Endothelial cell of umbilical vein (primary cell): ENCODE measurements around the gene NUDT15. TPM values are rescaled to one million over a fixed set of nuclear protein-coding genes. Genes with fewer than 3 reads are reported as not detected.

ENCODE experiments used
- BruUV-seq: library from RNA; stranded (reverse); fragments of 400-500 nt; replicated peaks from 2 replicates; lab custom pipeline; 2021; lab: Mats Ljungman, UMichigan
- CTCF ChIA-PET: fragments of 300-600, 350-600 bp; sonication (Branson Sonifier 250); formaldehyde crosslinking; loops from one replicate; lab custom pipeline; 2021; ENCODE audit warnings: antibody characterized with exemption, inconsistent platforms; lab: Charles Lee
- POLR2A ChIA-PET: fragments of 300-600, 350-600 bp; sonication (Branson Sonifier 250); formaldehyde crosslinking; loops from one replicate; lab custom pipeline; 2021; ENCODE audit warnings: antibody characterized with exemption, inconsistent platforms; lab: Charles Lee
- DNase-seq: peaks from one replicate; pipeline ENCODE4 v3.0.0-alpha.2; 2011; ENCODE audit warnings: low read depth, low spot score
- FAIRE-seq: peaks from 2 replicates; lab custom pipeline; 2011; peaks lifted over from hg19 to GRCh38; lab: Jason Lieb, UNC
- H2AFZ ChIP-seq: 2 replicates; pipeline ENCODE4 v1.6.0; 2012; ENCODE audit warnings: low read depth, low read length, control low read depth, inconsistent platforms
- H3K27ac ChIP-seq: 2 replicates; pipeline ENCODE4 v1.5.1; 2011; ENCODE audit warnings: low read depth, mild to moderate bottlenecking, control low read depth, low read length, moderate library complexity; ENCODE audit not compliant: insufficient read depth
- H3K27me3 ChIP-seq, 2 experiments: 2 replicates each; pipeline versions ENCODE4 v1.6.0 to v1.6.1; 2011; ENCODE audit warnings: low read length in 2 of 2, mixed read lengths in 1 of 2; ENCODE audit not compliant: control insufficient read depth in 2 of 2, insufficient read depth in 2 of 2
- H3K36me3 ChIP-seq, 2 experiments: 2 replicates in 1 of 2; 3 replicates in 1 of 2; pipeline ENCODE4 v1.5.1; 2011; ENCODE audit warnings: low read length in 2 of 2, mild to moderate bottlenecking in 1 of 2, moderate library complexity in 1 of 2; ENCODE audit not compliant: control insufficient read depth in 2 of 2, insufficient read depth in 2 of 2; ENCODE audit errors: extremely low read depth in 1 of 2
- H3K4me1 ChIP-seq: 3 replicates; pipeline ENCODE4 v1.5.1; 2011; ENCODE audit warnings: mild to moderate bottlenecking, low read length; ENCODE audit not compliant: control insufficient read depth, insufficient read depth; ENCODE audit errors: extremely low read depth
- H3K4me2 ChIP-seq: 2 replicates; pipeline ENCODE4 v1.6.1; 2011; ENCODE audit warnings: low read length, control low read depth, mixed read lengths; ENCODE audit not compliant: insufficient read depth
- H3K4me3 ChIP-seq, 3 experiments: fragments of 200-600 bp in 1 of 3; sonication (generic), shearing (Covaris generic) in 1 of 3; replicated peaks in 1 of 3; 2 replicates each; pipeline ENCODE4 v1.5.1; 2011 to 2016; ENCODE audit warnings: control low read depth in 3 of 3, low read length in 3 of 3, mild to moderate bottlenecking in 2 of 3, inconsistent platforms in 1 of 3, low read depth in 1 of 3, moderate library complexity in 1 of 3; ENCODE audit not compliant: insufficient read depth in 1 of 3
- H3K79me2 ChIP-seq: 2 replicates; pipeline ENCODE4 v1.6.0; 2012; ENCODE audit warnings: low read length, inconsistent platforms; ENCODE audit not compliant: control insufficient read depth, insufficient read depth
- H3K9ac ChIP-seq: replicated peaks from 2 replicates; pipeline ENCODE3; 2011; ENCODE audit warnings: low read length, control low read depth; ENCODE audit not compliant: insufficient read depth; ENCODE audit errors: extremely low read depth
- H3K9me1 ChIP-seq: replicated peaks from 3 replicates; pipeline ENCODE4 v1.6.0; 2011; ENCODE audit warnings: mild to moderate bottlenecking, low read length; ENCODE audit not compliant: control insufficient read depth, insufficient read depth; ENCODE audit errors: extremely low read depth
- H3K9me3 ChIP-seq: replicated peaks from 2 replicates; pipeline ENCODE4 v1.5.1; 2012; ENCODE audit warnings: low read length, inconsistent platforms; ENCODE audit not compliant: control insufficient read depth, insufficient read depth
- H4K20me1 ChIP-seq: replicated peaks from 2 replicates; pipeline ENCODE3; 2011; ENCODE audit warnings: mild to moderate bottlenecking, low read length; ENCODE audit not compliant: control insufficient read depth, insufficient read depth; ENCODE audit errors: extremely low read depth
- CTCF ChIP-seq, 2 donors: IDR thresholded peaks; 1 replicate in 1 of 2; 2 replicates in 1 of 2; pipeline ENCODE4 v1.5.1; 2011; ENCODE audit warnings: low read length in 2 of 2, mild to moderate bottlenecking in 2 of 2, moderate library complexity in 2 of 2, control low read depth in 1 of 2, inconsistent platforms in 1 of 2, low read depth in 1 of 2; ENCODE audit not compliant: insufficient read depth in 1 of 2; ENCODE audit errors: extremely low read depth in 1 of 2
- EZH2 ChIP-seq: IDR thresholded peaks from 2 replicates; pipeline ENCODE4 v1.6.1; 2012; ENCODE audit warnings: borderline replicate concordance, low read depth, mild to moderate bottlenecking, moderate library complexity, low read length, inconsistent platforms; ENCODE audit not compliant: severe bottlenecking
- FOS ChIP-seq: IDR thresholded peaks from 2 replicates; pipeline ENCODE4 v1.6.1; 2011; ENCODE audit warnings: mild to moderate bottlenecking, low read length, moderate library complexity, borderline replicate concordance; ENCODE audit not compliant: insufficient read depth
- GATA2 ChIP-seq: IDR thresholded peaks from 2 replicates; pipeline ENCODE4 v1.7.0; 2011; ENCODE audit warnings: low read depth, mild to moderate bottlenecking, moderate library complexity, mixed read lengths, low read length; ENCODE audit not compliant: insufficient read length, insufficient read depth
- JUN ChIP-seq: IDR thresholded peaks from 2 replicates; pipeline ENCODE4 v1.6.1; 2011; ENCODE audit warnings: borderline replicate concordance, low read depth; ENCODE audit not compliant: insufficient read length, insufficient read depth
- MAX ChIP-seq: IDR thresholded peaks from 2 replicates; pipeline ENCODE4 v1.6.1; 2011; ENCODE audit not compliant: insufficient read depth, insufficient read length
- MYC ChIP-seq: IDR thresholded peaks from one replicate; pipeline ENCODE4 v1.6.1; 2011; ENCODE audit warnings: mild to moderate bottlenecking, low read depth, low read length
- POLR2A ChIP-seq: IDR thresholded peaks from 2 replicates; pipeline ENCODE4 v1.6.1; 2012; ENCODE audit warnings: low read depth, mild to moderate bottlenecking, control low read depth, low read length
- POLR2AphosphoS5 ChIP-seq: IDR thresholded peaks from 2 replicates; pipeline ENCODE4 v1.6.1; 2012; ENCODE audit warnings: low read depth, mild to moderate bottlenecking, control low read depth, low read length, moderate library complexity; ENCODE audit not compliant: insufficient read depth
- dilution Hi-C: fragments of 300-500 bp; cut with MboI; formaldehyde crosslinking; loops from one replicate; pipeline ENCODE4 v1.15.0; 2019; ENCODE audit warnings: low sequenced_read_pairs; ENCODE audit not compliant: extremely low pct_ligation_motif_present
- intact Hi-C: fragments of 100-400 bp; cut with micrococcal nuclease; formaldehyde crosslinking; loops from one replicate; pipeline ENCODE4 v1.10.0; 2022
- polyA plus RNA-seq, 4 experiments: library from polyadenylated mRNA; depleted of rRNA in 3 of 4; stranded (reverse) in 3 of 4; unstranded in 1 of 4; fragments of >200 nt; gene quantifications; 2 replicates each; pipeline versions ENCODE4 v1.2.1 to v1.2.3, GENCODE V29; 2011 to 2012; ENCODE audit warnings: missing spikeins in 1 of 4
- total RNA-seq: library from RNA; stranded (reverse); gene quantifications from 2 replicates; pipeline ENCODE4 v1.2.3, GENCODE V29; 2021

Gene NUDT15
- total and polyA plus RNA-seq, 2 donors (not counting 3 experiments of a cell fraction or from before 2014, with no cell fraction given): 13.3 to 21.6 TPM

- no peak overlapping the region for H2AFZ ChIP-seq
- no peaks in the 10 kb centered on the region for H3K27me3 ChIP-seq
- no peaks in the 10 kb centered on the region for H3K9me1 ChIP-seq
- peaks cover 3% of the 10 kb centered on the region for H3K9me3 ChIP-seq
- ChIA-PET CTCF (no interaction called here), POLR2A (no interaction called here)
- no peaks in the 10 kb centered on the region for H3K4me1 ChIP-seq
- H3K4me2 ChIP-seq: no peak overlapping the region
- BruUV-seq: no TSS peak
- no peaks in the 10 kb centered on the region for H3K36me3 ChIP-seq
- no peak overlapping the region for H3K4me3 ChIP-seq
- DNase-seq (no peak), FAIRE-seq (no peak)
- H3K27ac ChIP-seq: no peak overlapping the region
- intact Hi-C loops (no loop called here), dilution Hi-C loops (no loop called here)
- H4K20me1 ChIP-seq: no peaks in the 10 kb centered on the region
- no peak overlapping the region for H3K9ac ChIP-seq
- H3K79me2 ChIP-seq: no peaks in the 10 kb centered on the region
- TF ChIP-seq FOS (no peak), CTCF (IDR thresholded peaks at IDR 0.05; ENCODE audit: extremely low read depth in 1 of 2, insufficient read depth in 1 of 2, low read depth in 1 of 2, low read length in 2 of 2) (no peak), JUN (no peak), MYC (no peak), POLR2A (no peak), POLR2AphosphoS5 (no peak), MAX (no peak), GATA2 (no peak), EZH2 (no peak)
Observed at GRCh38 chr13:48029859-48030258, 7.7 kb upstream of the NUDT15 start.
